ENCODE measurements around the gene LRP2BP.

DNA sequence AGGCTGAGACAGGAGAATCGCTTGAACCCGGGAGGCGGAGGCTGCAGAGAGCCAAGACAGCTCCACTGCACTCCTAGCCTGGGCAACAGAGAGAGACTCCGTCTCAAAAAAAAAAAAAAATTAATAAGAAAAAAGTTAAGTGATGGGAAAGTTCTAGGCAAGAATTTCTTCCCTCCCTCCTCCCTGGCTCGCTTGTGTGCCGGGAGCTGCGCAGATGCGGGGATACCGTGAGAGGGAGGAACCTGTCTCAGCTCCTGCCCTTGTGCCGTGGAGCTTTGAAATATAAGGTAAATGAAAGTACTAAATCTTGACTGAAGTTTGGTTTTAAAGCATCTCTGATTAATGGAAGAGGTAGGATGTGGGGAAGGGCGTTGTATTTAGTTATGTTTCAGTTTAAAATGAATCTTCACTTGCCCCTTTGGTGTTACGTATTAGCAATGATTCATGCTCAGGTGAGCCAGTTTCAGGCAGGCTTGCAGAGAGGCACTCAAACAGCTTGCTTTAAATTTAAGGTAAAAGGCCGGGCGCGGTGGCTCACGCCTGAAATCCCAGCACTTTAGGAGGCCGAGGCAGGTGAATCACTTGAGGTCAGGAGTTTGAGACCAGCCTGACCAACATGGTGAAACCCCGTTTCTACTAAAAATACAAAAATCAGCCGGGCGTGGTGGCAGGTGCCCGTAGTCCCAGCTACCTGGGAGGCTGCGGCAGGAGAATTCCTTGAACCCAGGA is 31.4 kb upstream of the LRP2BP start:
- TF ChIP-seq MYC (IDR thresholded peaks at IDR 0.05; ENCODE audit: borderline replicate concordance, low read length) (no peak), REST (IDR thresholded peaks at IDR 0.05) (no peak), BHLHE40 (IDR thresholded peaks at IDR 0.05; ENCODE audit: low read depth, low read length) (no peak), RAD21 (conservative IDR thresholded peaks at IDR 0.05 in 1 of 2, IDR thresholded peaks at IDR 0.05 in 1 of 2) (no peak), NPAS2 (CRISPR knock-in tag; IDR thresholded peaks at IDR 0.05; ENCODE audit: borderline replicate concordance) (no peak), CHD2 (IDR thresholded peaks at IDR 0.05; ENCODE audit: low read length, partially characterized antibody) (no peak), MAFK (IDR thresholded peaks at IDR 0.05; ENCODE audit: partially characterized antibody) (no peak), POLR2A (IDR thresholded peaks at IDR 0.05; ENCODE audit: low read length) (no peak)
- TF ChIP-seq, protein P1, sequence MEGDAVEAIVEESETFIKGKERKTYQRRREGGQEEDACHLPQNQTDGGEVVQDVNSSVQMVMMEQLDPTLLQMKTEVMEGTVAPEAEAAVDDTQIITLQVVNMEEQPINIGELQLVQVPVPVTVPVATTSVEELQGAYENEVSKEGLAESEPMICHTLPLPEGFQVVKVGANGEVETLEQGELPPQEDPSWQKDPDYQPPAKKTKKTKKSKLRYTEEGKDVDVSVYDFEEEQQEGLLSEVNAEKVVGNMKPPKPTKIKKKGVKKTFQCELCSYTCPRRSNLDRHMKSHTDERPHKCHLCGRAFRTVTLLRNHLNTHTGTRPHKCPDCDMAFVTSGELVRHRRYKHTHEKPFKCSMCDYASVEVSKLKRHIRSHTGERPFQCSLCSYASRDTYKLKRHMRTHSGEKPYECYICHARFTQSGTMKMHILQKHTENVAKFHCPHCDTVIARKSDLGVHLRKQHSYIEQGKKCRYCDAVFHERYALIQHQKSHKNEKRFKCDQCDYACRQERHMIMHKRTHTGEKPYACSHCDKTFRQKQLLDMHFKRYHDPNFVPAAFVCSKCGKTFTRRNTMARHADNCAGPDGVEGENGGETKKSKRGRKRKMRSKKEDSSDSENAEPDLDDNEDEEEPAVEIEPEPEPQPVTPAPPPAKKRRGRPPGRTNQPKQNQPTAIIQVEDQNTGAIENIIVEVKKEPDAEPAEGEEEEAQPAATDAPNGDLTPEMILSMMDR (IDR thresholded peaks at IDR 0.05), result no peak
- TF ChIP-seq, protein P2, sequence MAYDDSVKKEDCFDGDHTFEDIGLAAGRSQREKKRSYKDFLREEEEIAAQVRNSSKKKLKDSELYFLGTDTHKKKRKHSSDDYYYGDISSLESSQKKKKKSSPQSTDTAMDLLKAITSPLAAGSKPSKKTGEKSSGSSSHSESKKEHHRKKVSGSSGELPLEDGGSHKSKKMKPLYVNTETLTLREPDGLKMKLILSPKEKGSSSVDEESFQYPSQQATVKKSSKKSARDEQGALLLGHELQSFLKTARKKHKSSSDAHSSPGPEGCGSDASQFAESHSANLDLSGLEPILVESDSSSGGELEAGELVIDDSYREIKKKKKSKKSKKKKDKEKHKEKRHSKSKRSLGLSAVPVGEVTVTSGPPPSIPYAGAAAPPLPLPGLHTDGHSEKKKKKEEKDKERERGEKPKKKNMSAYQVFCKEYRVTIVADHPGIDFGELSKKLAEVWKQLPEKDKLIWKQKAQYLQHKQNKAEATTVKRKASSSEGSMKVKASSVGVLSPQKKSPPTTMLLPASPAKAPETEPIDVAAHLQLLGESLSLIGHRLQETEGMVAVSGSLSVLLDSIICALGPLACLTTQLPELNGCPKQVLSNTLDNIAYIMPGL (CRISPR knock-in tag; IDR thresholded peaks at IDR 0.05; ENCODE audit: borderline replicate concordance), result no peak
